ENCODE data around the gene ASB3. TPM values are rescaled to one million over a fixed set of nuclear protein-coding genes. Genes with fewer than 3 reads are reported as not detected.
A peak's percentile ranks its signal among the peaks of the same experiment; 100 is the strongest.

Gene ASB3
- total and polyA plus RNA-seq, 9 of the 15 experiments (the other 6 are each of a cell fraction or from before 2014, with no cell fraction given) = 13.6 to 35.3 (median 18.7) TPM

DNA sequence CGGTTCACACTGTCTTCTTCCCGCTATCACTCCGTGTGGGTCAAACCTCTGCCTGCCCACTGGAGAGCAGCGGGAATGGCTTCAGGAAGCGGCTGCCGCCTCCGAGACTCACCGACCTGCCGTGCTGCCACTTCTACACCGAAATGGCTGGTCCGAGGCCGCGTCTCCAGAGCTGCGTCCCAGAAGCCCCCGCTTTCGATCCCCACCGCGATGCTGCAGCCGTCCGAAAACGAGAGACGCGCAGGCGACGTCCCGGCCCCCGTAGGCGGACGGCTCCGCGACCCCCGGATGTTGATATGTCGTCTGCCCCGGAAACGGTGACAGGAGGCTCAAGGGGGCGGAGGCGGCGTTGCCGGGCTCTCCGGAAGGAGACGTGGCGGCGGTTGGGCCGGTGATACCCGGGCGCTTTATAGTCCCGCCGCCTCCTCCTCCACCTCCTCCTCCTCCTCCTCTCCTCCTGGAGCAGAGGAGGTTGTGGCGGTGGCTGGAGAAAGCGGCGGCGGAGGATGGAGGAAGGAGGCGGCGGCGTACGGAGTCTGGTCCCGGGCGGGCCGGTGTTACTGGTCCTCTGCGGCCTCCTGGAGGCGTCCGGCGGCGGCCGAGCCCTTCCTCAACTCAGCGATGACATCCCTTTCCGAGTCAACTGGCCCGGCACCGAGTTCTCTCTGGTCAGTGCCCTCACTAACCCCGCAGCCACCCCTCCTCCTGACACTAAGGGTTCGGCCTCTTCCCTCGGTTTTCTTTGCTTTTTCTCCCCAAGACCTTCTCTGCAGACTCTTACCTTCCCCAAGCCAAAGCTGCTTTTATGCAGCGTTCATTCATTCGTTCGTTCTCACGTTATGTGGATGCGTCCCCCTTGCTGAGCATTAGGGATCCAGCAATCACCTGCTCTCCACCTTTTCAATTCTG is at the start of gene ASB3, which contains the start of gene ERLEC1 (continued):
- no peak for TF ChIP-seq MEF2A (IDR thresholded peaks at IDR 0.05; ENCODE audit: control insufficient read depth, low read depth, low read length)
- TF ChIP-seq ZNF695 (CRISPR knock-in tag; IDR thresholded peaks at IDR 0.05) = no peak
- TF ChIP-seq, protein P1, sequence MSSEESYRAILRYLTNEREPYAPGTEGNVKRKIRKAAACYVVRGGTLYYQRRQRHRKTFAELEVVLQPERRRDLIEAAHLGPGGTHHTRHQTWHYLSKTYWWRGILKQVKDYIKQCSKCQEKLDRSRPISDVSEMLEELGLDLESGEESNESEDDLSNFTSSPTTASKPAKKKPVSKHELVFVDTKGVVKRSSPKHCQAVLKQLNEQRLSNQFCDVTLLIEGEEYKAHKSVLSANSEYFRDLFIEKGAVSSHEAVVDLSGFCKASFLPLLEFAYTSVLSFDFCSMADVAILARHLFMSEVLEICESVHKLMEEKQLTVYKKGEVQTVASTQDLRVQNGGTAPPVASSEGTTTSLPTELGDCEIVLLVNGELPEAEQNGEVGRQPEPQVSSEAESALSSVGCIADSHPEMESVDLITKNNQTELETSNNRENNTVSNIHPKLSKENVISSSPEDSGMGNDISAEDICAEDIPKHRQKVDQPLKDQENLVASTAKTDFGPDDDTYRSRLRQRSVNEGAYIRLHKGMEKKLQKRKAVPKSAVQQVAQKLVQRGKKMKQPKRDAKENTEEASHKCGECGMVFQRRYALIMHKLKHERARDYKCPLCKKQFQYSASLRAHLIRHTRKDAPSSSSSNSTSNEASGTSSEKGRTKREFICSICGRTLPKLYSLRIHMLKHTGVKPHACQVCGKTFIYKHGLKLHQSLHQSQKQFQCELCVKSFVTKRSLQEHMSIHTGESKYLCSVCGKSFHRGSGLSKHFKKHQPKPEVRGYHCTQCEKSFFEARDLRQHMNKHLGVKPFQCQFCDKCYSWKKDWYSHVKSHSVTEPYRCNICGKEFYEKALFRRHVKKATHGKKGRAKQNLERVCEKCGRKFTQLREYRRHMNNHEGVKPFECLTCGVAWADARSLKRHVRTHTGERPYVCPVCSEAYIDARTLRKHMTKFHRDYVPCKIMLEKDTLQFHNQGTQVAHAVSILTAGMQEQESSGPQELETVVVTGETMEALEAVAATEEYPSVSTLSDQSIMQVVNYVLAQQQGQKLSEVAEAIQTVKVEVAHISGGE (CRISPR knock-in tag; IDR thresholded peaks at IDR 0.05) = peak in 2 of 3 experiments; percentile 81 to 90; a peak in 4 of 6 replicates
- TF ChIP-seq, protein P2, sequence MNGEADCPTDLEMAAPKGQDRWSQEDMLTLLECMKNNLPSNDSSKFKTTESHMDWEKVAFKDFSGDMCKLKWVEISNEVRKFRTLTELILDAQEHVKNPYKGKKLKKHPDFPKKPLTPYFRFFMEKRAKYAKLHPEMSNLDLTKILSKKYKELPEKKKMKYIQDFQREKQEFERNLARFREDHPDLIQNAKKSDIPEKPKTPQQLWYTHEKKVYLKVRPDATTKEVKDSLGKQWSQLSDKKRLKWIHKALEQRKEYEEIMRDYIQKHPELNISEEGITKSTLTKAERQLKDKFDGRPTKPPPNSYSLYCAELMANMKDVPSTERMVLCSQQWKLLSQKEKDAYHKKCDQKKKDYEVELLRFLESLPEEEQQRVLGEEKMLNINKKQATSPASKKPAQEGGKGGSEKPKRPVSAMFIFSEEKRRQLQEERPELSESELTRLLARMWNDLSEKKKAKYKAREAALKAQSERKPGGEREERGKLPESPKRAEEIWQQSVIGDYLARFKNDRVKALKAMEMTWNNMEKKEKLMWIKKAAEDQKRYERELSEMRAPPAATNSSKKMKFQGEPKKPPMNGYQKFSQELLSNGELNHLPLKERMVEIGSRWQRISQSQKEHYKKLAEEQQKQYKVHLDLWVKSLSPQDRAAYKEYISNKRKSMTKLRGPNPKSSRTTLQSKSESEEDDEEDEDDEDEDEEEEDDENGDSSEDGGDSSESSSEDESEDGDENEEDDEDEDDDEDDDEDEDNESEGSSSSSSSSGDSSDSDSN (IDR thresholded peaks at IDR 0.05; ENCODE audit: borderline replicate concordance in 1 of 2, low read depth in 2 of 2, low read length in 2 of 2) = peak; percentile 34 to 88; a peak in 2 of 4 replicates
- peak; percentile 86 for TF ChIP-seq C11orf30 (IDR thresholded peaks at IDR 0.05; ENCODE audit: low read depth)
- TF ChIP-seq ZNF561 (CRISPR knock-in tag; conservative IDR thresholded peaks at IDR 0.05) = no peak
- TF ChIP-seq RBM25 (IDR thresholded peaks at IDR 0.05; ENCODE audit: low read depth, low read length, severe bottlenecking) = no peak
- no peak for TF ChIP-seq ZNF165 (CRISPR knock-in tag; IDR thresholded peaks at IDR 0.05; ENCODE audit: borderline replicate concordance)
- TF ChIP-seq NR2C2 (CRISPR knock-in tag; IDR thresholded peaks at IDR 0.05) = peak; percentile 97
- peak; percentile 100 for TF ChIP-seq NR2C2 (tag; IDR thresholded peaks at IDR 0.05)
- TF ChIP-seq, protein P3, sequence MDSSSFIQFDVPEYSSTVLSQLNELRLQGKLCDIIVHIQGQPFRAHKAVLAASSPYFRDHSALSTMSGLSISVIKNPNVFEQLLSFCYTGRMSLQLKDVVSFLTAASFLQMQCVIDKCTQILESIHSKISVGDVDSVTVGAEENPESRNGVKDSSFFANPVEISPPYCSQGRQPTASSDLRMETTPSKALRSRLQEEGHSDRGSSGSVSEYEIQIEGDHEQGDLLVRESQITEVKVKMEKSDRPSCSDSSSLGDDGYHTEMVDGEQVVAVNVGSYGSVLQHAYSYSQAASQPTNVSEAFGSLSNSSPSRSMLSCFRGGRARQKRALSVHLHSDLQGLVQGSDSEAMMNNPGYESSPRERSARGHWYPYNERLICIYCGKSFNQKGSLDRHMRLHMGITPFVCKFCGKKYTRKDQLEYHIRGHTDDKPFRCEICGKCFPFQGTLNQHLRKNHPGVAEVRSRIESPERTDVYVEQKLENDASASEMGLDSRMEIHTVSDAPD (CRISPR knock-in tag; IDR thresholded peaks at IDR 0.05) = no peak
- no peak for TF ChIP-seq ZC3H4 (CRISPR knock-in tag; IDR thresholded peaks at IDR 0.05; ENCODE audit: borderline replicate concordance)
- TF ChIP-seq MYBL2 (IDR thresholded peaks at IDR 0.05; ENCODE audit: low read depth) = no peak
- no peak for TF ChIP-seq MYBL2 (CRISPR knock-in tag; IDR thresholded peaks at IDR 0.05; ENCODE audit: borderline replicate concordance)
- TF ChIP-seq BCOR (IDR thresholded peaks at IDR 0.05) = 0 out of 2 replicates have a peak, but pooled peaks have one; percentile 12
- peak; percentile 99 for TF ChIP-seq GABPA (tag; conservative IDR thresholded peaks at IDR 0.05; ENCODE audit: low read depth)
- no peak for TF ChIP-seq FOXJ3 (CRISPR knock-in tag; IDR thresholded peaks at IDR 0.05)
- TF ChIP-seq, protein P4, sequence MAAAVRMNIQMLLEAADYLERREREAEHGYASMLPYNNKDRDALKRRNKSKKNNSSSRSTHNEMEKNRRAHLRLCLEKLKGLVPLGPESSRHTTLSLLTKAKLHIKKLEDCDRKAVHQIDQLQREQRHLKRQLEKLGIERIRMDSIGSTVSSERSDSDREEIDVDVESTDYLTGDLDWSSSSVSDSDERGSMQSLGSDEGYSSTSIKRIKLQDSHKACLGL (CRISPR knock-in tag; IDR thresholded peaks at IDR 0.05; ENCODE audit: borderline replicate concordance, poor library complexity, severe bottlenecking) = no peak
- TF ChIP-seq ZNF507 (tag; conservative IDR thresholded peaks at IDR 0.05) = no peak
